Motor neuron (in vitro differentiated cells): ENCODE data around the gene TRAK1. TPM values are rescaled to one million over a fixed set of nuclear protein-coding genes. Genes with fewer than 3 reads are reported as not detected.
"Not testable (repeated sequence)": the region's sequence is repeated elsewhere in the genome, so short reads cannot be mapped to it uniquely, and the experiment has no call there.

ENCODE experiments used
- ATAC-seq, 8 experiments: fragments of 200-7000 bp; cut with Tn5 transposase; replicated peaks in 6 of 8; 2 replicates each; pipeline ENCODE4 v1.8.0; 2021; ENCODE audit warnings: mild to moderate bottlenecking in 8 of 8, moderate library complexity in 8 of 8
- H3K27ac ChIP-seq, 2 donors: fragments of 250-450 bp; sonication (Bioruptor Pico); 2 replicates each; pipeline ENCODE4 v1.9.0; 2021; ENCODE audit warnings: antibody characterized with exemption in 2 of 2, mild to moderate bottlenecking in 2 of 2, moderate library complexity in 1 of 2
- H3K4me1 ChIP-seq, 2 donors: fragments of 250-450 bp; sonication (Bioruptor Pico); replicated peaks in 1 of 2; 2 replicates each; pipeline ENCODE4 v1.6.1; 2021; ENCODE audit warnings: antibody characterized with exemption in 2 of 2, mild to moderate bottlenecking in 2 of 2, moderate library complexity in 1 of 2
- H3K4me3 ChIP-seq, 5 donors: fragments of 250-450 bp; sonication (Bioruptor Pico); 2 replicates each; pipeline ENCODE4 v1.9.0; 2021; ENCODE audit warnings: antibody characterized with exemption in 5 of 5, mild to moderate bottlenecking in 5 of 5, moderate library complexity in 4 of 5
- WGBS, 10 experiments: fragments of 450-650 bp; shearing (Covaris generic); methylation state at CpG; one replicate each; pipeline ENCODE4 v1.0.0; 2022; 5-methylcytosine and 5-hydroxymethylcytosine counted together
- in situ Hi-C, 9 experiments: fragments of 400-800 bp; cut with MboI; loops; one replicate each; pipeline ENCODE4 v1.15.0; 2021; ENCODE audit warnings: low sequenced_read_pairs in 9 of 9, low pct_unique_long_range_greater_than_20kb in 2 of 9; ENCODE audit not compliant: unreplicated experiment in 9 of 9
- total RNA-seq, 8 experiments: library from RNA; unstranded; fragments of 300-600 nt; gene quantifications; 2 replicates each; pipeline versions ENCODE4 v1.2.3 to v1.2.4, GENCODE V29; 2022

TRAK1 gene
- total RNA-seq, 8 experiments from 2014 or later = 20.2 to 46.5 (median 25.8) TPM

DNA sequence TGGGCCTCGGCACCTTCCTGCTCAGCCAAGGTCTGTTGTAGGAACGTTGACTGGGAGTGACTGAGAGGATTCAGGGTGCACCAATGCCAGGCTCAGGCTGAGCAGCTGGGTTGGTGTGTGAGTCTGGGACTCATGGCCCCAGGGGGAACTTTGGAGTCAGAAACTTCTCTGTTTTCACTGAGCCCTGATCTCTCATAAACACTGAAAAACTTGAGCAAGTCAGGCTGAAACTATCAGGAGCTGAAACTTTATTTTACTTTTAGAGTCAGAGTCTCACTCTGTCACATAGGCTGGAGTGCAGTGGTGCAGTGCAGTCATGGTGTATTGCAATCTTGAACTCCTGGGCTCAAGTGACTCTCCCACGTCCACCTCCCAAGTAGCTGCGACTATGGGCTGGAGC, 3.0 kb downstream of the TRAK1 start:
- Histone ChIP-seq H3K4me3 (no peak overlapping the region), H3K4me1 (peaks cover 14 to 17% of the 10 kb centered on the region in 2 donors), H3K27ac (no peak overlapping the region)
- in situ Hi-C loops = loop anchor here in 4 of 9 experiments (25.0 kb wide), 2 partner anchors 157 to 182 kb away; no protein-coding TSS in a partner anchor
- ATAC-seq = no peak
- WGBS, 10 experiments = 90 to 100% (median 100%) methylated on average over 2 of the region's 4 CpGs; no CpG with 5 or more reads in 5 of the 10 experiments

GRCh38 chr3:42094691-42095391, 3.7 kb downstream of the TRAK1 start:
- peak in 1 of 8 experiments; percentile 15 for ATAC-seq
- Histone ChIP-seq H3K4me3 (no peak overlapping the region), H3K27ac (no peak overlapping the region), H3K4me1 (peaks cover 17 to 19% of the 10 kb centered on the region in 2 donors)
- in situ Hi-C loops = loop anchor here in 4 of 9 experiments (25.0 kb wide), 2 partner anchors 158 to 183 kb away; no protein-coding TSS in a partner anchor
- WGBS, 10 experiments = 40 to 100% (median 92%) methylated on average over 1 to 3 of the region's 4 CpGs; no CpG with 5 or more reads in 1 of the 10 experiments

DNA sequence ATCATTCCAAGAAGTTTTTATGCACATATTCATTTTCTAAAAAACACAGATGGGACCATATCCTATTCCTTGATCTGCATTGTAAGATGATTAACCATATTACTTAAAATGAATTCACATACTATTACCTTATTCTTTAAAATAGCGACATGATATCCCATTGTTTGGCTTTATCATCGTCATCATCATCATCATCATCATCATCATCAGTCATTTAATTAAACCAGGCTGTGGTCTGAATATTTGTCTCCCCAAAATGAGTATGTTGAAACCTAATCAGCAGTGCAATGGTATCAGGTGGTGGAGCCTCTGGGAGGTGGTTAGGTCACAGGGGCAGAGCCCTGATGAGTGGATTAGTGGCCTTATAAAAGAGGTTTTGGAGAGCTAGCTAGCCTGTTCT, 4.4 kb downstream of the TRAK1 start:
- peak in 3 of 8 experiments; percentile 32 to 47 (median 46) for ATAC-seq
- Histone ChIP-seq H3K4me1 (peaks cover 17 to 19% of the 10 kb centered on the region in 2 donors), H3K27ac (no peak overlapping the region), H3K4me3 (no peak overlapping the region)
- 0 to 100% (median 28%) methylated on average over 1 to 2 of the region's 2 CpGs; no CpG with 5 or more reads in 3 of the 10 experiments for WGBS, 10 experiments
- in situ Hi-C loops = loop anchor here in 4 of 9 experiments (25.0 kb wide), 2 partner anchors 158 to 183 kb away; no protein-coding TSS in a partner anchor

DNA sequence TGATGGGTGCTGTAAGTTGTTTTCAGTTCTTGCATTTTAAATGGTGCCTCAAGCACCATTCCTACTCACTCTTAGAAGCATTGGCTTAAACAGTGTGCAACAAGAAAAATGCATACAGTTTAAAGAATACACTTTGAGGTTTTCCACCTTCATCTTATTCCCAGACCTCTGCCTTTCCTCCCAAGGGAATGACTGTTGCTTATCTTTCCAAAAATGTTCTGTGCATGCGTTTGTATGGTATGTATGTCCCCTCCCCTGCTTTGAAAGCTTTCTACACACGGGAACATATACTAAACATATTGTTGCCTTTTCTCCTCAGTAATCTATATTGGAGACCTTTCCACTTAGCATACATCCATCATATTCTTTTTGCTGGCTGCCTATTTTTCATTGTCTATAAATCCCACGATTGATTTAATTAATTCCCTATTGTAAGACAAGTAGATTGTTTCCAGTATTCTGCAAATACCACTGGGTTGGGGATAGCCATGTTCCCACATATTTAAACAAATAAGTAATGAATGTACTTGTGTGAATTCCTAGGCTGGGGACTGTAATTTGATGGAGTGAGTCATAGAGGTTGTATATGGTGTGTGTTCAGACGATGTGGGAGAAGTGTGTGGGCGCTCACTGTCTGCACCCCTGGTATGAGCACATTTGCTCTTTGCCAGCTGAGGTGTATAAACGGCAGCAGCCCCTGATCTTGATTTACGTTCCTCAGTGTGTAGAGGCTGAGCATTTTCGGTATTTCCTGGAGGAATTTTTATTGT, 5.8 kb downstream of the TRAK1 start:
- H3K27ac ChIP-seq = no peak overlapping the region
- ATAC-seq = peak in 5 of 8 experiments; percentile 44 to 72 (median 55)
- H3K4me3 ChIP-seq = no peak overlapping the region
- 15 to 90% (median 69%) methylated on average over 1 to 8 of the region's 8 CpGs for WGBS, 10 experiments
- in situ Hi-C loops = loop anchor here in 4 of 9 experiments (25.0 kb wide), 2 partner anchors 160 to 185 kb away; no protein-coding TSS in a partner anchor
- peaks cover 17 to 19% of the 10 kb centered on the region in 2 donors for H3K4me1 ChIP-seq

DNA sequence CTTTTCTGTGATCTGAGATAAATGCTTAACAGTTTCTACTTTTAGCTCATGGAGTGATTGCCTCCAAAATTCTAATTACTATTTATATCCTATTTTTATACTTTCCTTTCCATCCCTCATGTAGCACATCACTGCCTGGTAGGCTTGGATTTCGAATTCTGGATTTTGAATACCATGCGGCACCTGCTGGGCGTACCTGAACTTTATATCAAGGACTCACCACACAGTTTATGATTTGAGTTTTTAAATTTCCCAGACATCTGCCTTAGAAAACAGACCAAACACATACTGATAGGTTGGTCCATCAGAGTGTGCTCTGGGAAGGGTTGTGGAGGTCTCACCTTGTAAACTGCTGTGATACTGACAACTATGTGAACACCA, 6.4 kb downstream of the TRAK1 start:
- in situ Hi-C loops = loop anchor here in 4 of 9 experiments (25.0 kb wide), 2 partner anchors 160 to 185 kb away; no protein-coding TSS in a partner anchor
- no peak overlapping the region for H3K4me3 ChIP-seq
- peaks cover 23 to 25% of the 10 kb centered on the region in 2 donors for H3K4me1 ChIP-seq
- no peak overlapping the region for H3K27ac ChIP-seq
- no peak for ATAC-seq
- 70 to 100% (median 100%) methylated on average over 1 to 3 of the region's 3 CpGs; no CpG with 5 or more reads in 1 of the 10 experiments for WGBS, 10 experiments

- Histone ChIP-seq H3K27ac (no peak overlapping the region), H3K4me3 (no peak overlapping the region), H3K4me1 (peaks cover 28 to 31% of the 10 kb centered on the region in 2 donors)
- in situ Hi-C loops = loop anchor here in 4 of 9 experiments (25.0 kb wide), 2 partner anchors 161 to 186 kb away; no protein-coding TSS in a partner anchor
- WGBS, 10 experiments = 76 to 100% (median 92%) methylated on average over 1 to 6 of the region's 6 CpGs; no CpG with 5 or more reads in 1 of the 10 experiments
- no peak for ATAC-seq
Measured at GRCh38 chr3:42098171-42098570, 7.0 kb downstream of the TRAK1 start.

DNA sequence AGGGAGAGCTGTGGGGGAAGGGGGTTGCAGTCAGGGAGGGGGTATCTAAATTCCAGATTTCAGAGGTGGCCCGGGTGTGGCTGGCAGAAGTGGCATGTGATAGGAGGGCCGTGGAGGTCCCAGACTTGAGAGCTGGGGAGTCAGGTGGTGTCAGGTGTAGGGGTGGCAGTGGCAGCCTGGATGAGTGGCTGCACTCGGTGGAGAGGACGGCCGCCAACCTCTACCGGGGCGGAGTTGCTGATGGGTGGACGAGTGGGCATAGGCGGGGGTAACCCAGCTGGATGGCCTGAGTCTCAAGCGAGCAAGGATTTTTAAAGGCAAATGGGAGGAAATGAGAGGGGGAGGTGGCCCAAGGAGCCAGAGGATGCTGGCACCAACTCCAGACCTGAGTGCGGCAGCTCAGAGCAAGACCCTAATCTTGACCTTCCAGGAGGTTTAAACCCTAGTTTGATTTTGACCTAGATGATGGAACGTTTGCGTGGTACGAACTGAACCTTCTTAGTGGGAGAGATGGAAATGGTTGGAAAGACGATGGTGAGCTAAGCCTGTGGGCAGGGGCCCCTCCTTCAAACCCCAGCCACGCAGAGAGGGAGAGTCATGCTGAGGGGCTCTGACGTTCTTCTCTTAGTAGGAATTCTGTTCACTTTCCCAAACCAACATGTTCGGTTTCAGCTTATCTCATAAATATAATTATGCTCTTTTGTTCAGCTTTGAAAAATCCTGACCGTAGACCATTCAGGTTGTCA, 8.0 kb downstream of the TRAK1 start:
- peak overlapping the region in 1 of 2 donors; percentile 5 for H3K27ac ChIP-seq
- ATAC-seq = peak in 2 of 8 experiments; percentile 4 to 14
- in situ Hi-C loops = loop anchor here in 4 of 9 experiments (25.0 kb wide), 2 partner anchors 162 to 187 kb away; no protein-coding TSS in a partner anchor
- H3K4me1 ChIP-seq = peaks cover 27 to 31% of the 10 kb centered on the region in 2 donors
- no peak overlapping the region for H3K4me3 ChIP-seq
- 40 to 100% (median 67%) methylated on average over 1 to 8 of the region's 19 CpGs; no CpG with 5 or more reads in 1 of the 10 experiments for WGBS, 10 experiments

DNA sequence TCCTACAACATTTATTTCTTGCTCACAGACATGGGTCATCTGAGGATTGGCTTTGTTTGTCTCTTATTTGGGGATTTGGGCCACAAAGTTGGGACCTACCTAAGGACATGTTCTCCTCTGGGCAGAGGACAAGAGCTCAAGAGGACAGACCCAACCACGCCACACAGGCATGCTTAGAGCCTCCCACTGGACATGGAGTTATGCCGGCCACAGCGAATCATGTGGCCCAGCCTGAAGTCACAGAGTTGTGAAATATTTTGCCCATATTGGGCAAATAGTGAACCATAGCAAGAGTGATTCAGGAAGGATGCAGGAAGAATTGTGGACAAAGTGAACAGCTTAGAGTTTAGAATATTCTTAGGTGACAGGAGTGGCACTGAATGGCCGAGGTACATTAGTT, 9.9 kb downstream of the TRAK1 start:
- Histone ChIP-seq H3K4me3 (no peak overlapping the region), H3K27ac (no peak overlapping the region), H3K4me1 (peaks cover 27 to 31% of the 10 kb centered on the region in 2 donors)
- in situ Hi-C loops = loop anchor here in 4 of 9 experiments (10.0 to 25.0 kb wide), 4 partner anchors 111 to 206 kb away; no protein-coding TSS in a partner anchor
- WGBS, 10 experiments = 19 to 100% (median 74%) methylated on average over 1 to 3 of the region's 4 CpGs; no CpG with 5 or more reads in 2 of the 10 experiments
- ATAC-seq = peak in 3 of 8 experiments; percentile 74 to 89 (median 86)

- no peak overlapping the region for H3K4me3 ChIP-seq
- WGBS, 10 experiments = 0 to 100% (median 0%) methylated on average over 1 of the region's 1 CpG; no CpG with 5 or more reads in 7 of the 10 experiments
- in situ Hi-C loops = loop anchor here in 4 of 9 experiments (10.0 to 25.0 kb wide), 4 partner anchors 111 to 207 kb away; no protein-coding TSS in a partner anchor
- peaks cover 27 to 30% of the 10 kb centered on the region in 2 donors for H3K4me1 ChIP-seq
- peak in 3 of 8 experiments; percentile 69 to 84 (median 78) for ATAC-seq
- H3K27ac ChIP-seq = no peak overlapping the region
Measured at GRCh38 chr3:42101481-42101880, 10.3 kb downstream of the TRAK1 start.

DNA sequence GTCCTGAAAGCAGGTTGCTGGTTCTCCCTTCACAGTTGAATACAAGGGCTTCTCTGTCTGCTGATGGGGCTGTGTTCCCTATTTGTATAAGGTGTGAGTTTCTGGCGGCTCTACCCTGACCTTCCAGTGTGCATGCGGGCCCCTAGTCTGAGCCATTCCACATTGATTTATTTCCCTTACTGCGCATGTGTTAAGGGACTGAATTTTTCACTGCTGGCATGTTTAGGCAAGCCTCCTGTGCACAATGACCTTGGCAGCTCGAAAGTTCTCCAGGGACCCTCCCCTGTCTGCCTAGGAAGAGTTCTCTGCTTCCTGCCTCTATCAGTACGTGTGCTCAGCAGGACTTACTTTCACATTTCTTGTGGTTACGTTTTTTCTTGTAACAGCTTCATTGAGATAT, 11.4 kb downstream of the TRAK1 start:
- Histone ChIP-seq H3K4me3 (no peak overlapping the region), H3K4me1 (peaks cover 18 to 22% of the 10 kb centered on the region in 2 donors), H3K27ac (peak overlapping the region; percentile 3 to 44)
- ATAC-seq = peak in 5 of 8 experiments; percentile 67 to 89 (median 85)
- WGBS, 10 experiments = 16 to 93% (median 46%) methylated on average over 2 to 5 of the region's 6 CpGs; no CpG with 5 or more reads in 4 of the 10 experiments
- in situ Hi-C loops = loop anchor here in 4 of 9 experiments (10.0 to 25.0 kb wide), 4 partner anchors 110 to 208 kb away; no protein-coding TSS in a partner anchor

DNA sequence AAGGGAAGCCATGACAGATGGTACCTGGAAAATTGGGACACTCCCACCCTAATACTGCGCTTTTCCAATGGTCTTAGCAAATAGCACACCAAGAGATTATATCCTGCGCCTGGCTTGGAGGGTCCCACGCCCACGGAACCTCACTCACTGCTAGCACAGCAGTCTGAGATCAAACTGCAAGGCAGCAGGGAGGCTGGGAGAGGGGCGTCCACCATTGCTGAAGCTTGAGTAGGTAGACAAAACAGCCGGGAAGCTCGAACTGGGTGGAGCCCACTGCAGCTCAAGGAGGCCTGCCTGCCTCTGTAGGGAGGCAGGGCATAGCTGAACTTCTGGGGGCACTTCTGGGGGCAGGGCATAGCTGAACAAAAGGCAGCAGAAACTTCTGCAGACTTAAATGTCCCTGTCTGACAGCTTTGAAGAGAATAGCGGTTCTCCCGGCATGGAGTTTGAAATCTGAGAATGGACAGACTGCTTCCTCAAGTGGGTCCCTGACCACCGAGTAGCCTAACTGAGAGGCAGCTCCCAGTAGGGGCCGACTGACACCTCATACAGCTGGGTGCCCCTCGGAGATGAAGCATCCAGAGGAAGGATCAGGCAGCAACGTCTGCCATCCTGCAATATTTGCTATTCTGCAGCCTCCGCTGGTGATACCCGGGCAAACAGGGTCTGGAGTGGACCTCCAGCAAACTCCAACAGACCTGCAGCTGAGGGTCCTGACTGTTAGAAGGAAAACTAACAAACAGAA, 12.9 kb downstream of the TRAK1 start:
- H3K27ac ChIP-seq, H3K4me3 ChIP-seq, ATAC-seq: not testable (repeated sequence)
- 67 to 100% (median 100%) methylated on average over 1 to 6 of the region's 15 CpGs; no CpG with 5 or more reads in 3 of the 10 experiments for WGBS, 10 experiments
- H3K4me1 ChIP-seq = peaks cover 12 to 17% of the 10 kb centered on the region in 2 donors
- in situ Hi-C loops = loop anchor here in 4 of 9 experiments (10.0 to 25.0 kb wide), 4 partner anchors 108 to 209 kb away; no protein-coding TSS in a partner anchor
